HepG2 (cell line): ENCODE measurements around the gene BABAM1. TPM values are rescaled to one million over a fixed set of nuclear protein-coding genes. Genes with fewer than 3 reads are reported as not detected.
A peak's percentile ranks its signal among the peaks of the same experiment; 100 is the strongest.

ENCODE experiments used
- ATF7-NPFF ChIP-seq: sonication (generic); formaldehyde crosslinking; IDR thresholded peaks from 2 replicates; pipeline ENCODE4 v1.8.1; 2023; ENCODE audit warnings: mild to moderate bottlenecking, low read depth, missing genetic modification reagents, moderate library complexity
- BORCS8-MEF2B ChIP-seq: sonication (generic); formaldehyde crosslinking; IDR thresholded peaks from 2 replicates; pipeline ENCODE4 v1.8.0; 2022; ENCODE audit warnings: mild to moderate bottlenecking, missing genetic modification reagents
- IKZF4 ChIP-seq: sonication (generic); formaldehyde crosslinking; IDR thresholded peaks from 2 replicates; pipeline ENCODE4 v1.5.1; 2020; ENCODE audit warnings: borderline replicate concordance, mild to moderate bottlenecking, low read depth, missing genetic modification reagents; ENCODE audit errors: not compliant biosample characterization
- JUNB ChIP-seq: sonication (generic); formaldehyde crosslinking; IDR thresholded peaks from 2 replicates; pipeline ENCODE4 v1.8.0; 2022; ENCODE audit warnings: missing genetic modification reagents, mild to moderate bottlenecking, borderline replicate concordance
- KDM6A ChIP-seq: IDR thresholded peaks from 2 replicates; pipeline ENCODE4 v1.6.1; 2016; ENCODE audit warnings: low read depth
- MTF2 ChIP-seq: sonication (generic); formaldehyde crosslinking; IDR thresholded peaks from 2 replicates; pipeline ENCODE4 v1.5.0; 2020; ENCODE audit warnings: missing genetic modification reagents, borderline replicate concordance
- NFIC ChIP-seq: IDR thresholded peaks from 2 replicates; pipeline ENCODE4 v1.6.1; 2012; ENCODE audit warnings: mild to moderate bottlenecking, low read length, inconsistent platforms
- NR2F1 ChIP-seq, 2 experiments: fragments of 450-650 bp in 1 of 2; formaldehyde crosslinking in 1 of 2; IDR thresholded peaks; 2 replicates each; pipeline versions ENCODE4 v1.5.0 to v1.6.1; 2016 to 2020; ENCODE audit warnings: mild to moderate bottlenecking in 1 of 2, missing compliant biosample characterization in 1 of 2, missing genetic modification reagents in 1 of 2, moderate library complexity in 1 of 2
- PLRG1 ChIP-seq: fragments of 450-650 bp; conservative IDR thresholded peaks from 2 replicates; pipeline ENCODE4 v1.6.1; 2016
- SATB2 ChIP-seq: sonication (generic); formaldehyde crosslinking; IDR thresholded peaks from 2 replicates; pipeline ENCODE4 v1.5.0; 2020; ENCODE audit warnings: missing genetic modification reagents
- SP4 ChIP-seq: sonication (generic); formaldehyde crosslinking; IDR thresholded peaks from 2 replicates; pipeline ENCODE4 v1.8.1; 2023; ENCODE audit warnings: mild to moderate bottlenecking, missing genetic modification reagents
- SYNCRIP ChIP-seq: fragments of 200-400 bp; formaldehyde crosslinking; IDR thresholded peaks from 2 replicates; pipeline ENCODE4 v1.6.1; 2018; ENCODE audit warnings: mild to moderate bottlenecking, low read depth, low read length; ENCODE audit not compliant: insufficient read depth
- TOPORS ChIP-seq: sonication (generic); formaldehyde crosslinking; IDR thresholded peaks from 2 replicates; pipeline ENCODE4 v1.8.0; 2023; ENCODE audit warnings: mild to moderate bottlenecking, missing genetic modification reagents
- ZMAT3 ChIP-seq: sonication (generic); formaldehyde crosslinking; conservative IDR thresholded peaks from 2 replicates; pipeline ENCODE4 v1.7.0; 2021; ENCODE audit warnings: missing genetic modification reagents
- ZNF30 ChIP-seq: sonication (generic); formaldehyde crosslinking; IDR thresholded peaks from 2 replicates; pipeline ENCODE4 v1.5.0; 2020; ENCODE audit warnings: mild to moderate bottlenecking, missing genetic modification reagents
- ZNF441 ChIP-seq: sonication (generic); formaldehyde crosslinking; IDR thresholded peaks from 2 replicates; pipeline ENCODE4 v1.7.0; 2021; ENCODE audit warnings: missing genetic modification reagents, borderline replicate concordance
- ZNF570 ChIP-seq: sonication (generic); formaldehyde crosslinking; IDR thresholded peaks from 2 replicates; pipeline ENCODE4 v1.4.0; 2020; ENCODE audit warnings: mild to moderate bottlenecking, missing genetic modification reagents, borderline replicate concordance
- ZSCAN20 ChIP-seq: sonication (generic); formaldehyde crosslinking; IDR thresholded peaks from 2 replicates; pipeline ENCODE4 v1.4.0; 2020; ENCODE audit warnings: missing genetic modification reagents, mild to moderate bottlenecking, borderline replicate concordance
- polyA plus RNA-seq, 8 experiments: library from polyadenylated mRNA; depleted of rRNA in 3 of 8; stranded (reverse) in 7 of 8; unstranded in 1 of 8; fragments of >200 nt; fragmentation: Illumina TruSeq in 4 of 8; extraction: Trizol in 4 of 8; gene quantifications; 2 replicates each; pipeline versions ENCODE4 v1.2.1 to v1.2.3, GENCODE V29; 2011 to 2016; ENCODE audit warnings: low read depth in 4 of 8, missing spikeins in 1 of 8, mixed read lengths in 1 of 8; ENCODE audit not compliant: insufficient read depth in 1 of 8
- total RNA-seq, 5 experiments: library from RNA; depleted of rRNA; stranded (reverse); fragments of >200 nt; fragmentation: Illumina TruSeq; extraction: Trizol; gene quantifications; 2 replicates each; pipeline ENCODE4 v1.2.3, GENCODE V29; 2016; ENCODE audit warnings: low read depth in 1 of 5
- TF ChIP-seq, protein P1 (sequence below): fragments of 450-650 bp; IDR thresholded peaks from 2 replicates; pipeline ENCODE4 v1.6.1; 2016
- TF ChIP-seq, protein P2 (sequence below): sonication (generic); formaldehyde crosslinking; IDR thresholded peaks from 2 replicates; pipeline ENCODE4 v1.5.1; 2020; ENCODE audit warnings: missing genetic modification reagents, mild to moderate bottlenecking, borderline replicate concordance
- TF ChIP-seq, protein P3 (sequence below): sonication (generic); formaldehyde crosslinking; IDR thresholded peaks from 2 replicates; pipeline ENCODE4 v1.4.0; 2020; ENCODE audit warnings: low read depth, missing genetic modification reagents

BABAM1 gene
- total and polyA plus RNA-seq, 2 of the 13 experiments (the other 11 are each of a cell fraction or from before 2014, with no cell fraction given), result 70.0 to 82.0 TPM

DNA sequence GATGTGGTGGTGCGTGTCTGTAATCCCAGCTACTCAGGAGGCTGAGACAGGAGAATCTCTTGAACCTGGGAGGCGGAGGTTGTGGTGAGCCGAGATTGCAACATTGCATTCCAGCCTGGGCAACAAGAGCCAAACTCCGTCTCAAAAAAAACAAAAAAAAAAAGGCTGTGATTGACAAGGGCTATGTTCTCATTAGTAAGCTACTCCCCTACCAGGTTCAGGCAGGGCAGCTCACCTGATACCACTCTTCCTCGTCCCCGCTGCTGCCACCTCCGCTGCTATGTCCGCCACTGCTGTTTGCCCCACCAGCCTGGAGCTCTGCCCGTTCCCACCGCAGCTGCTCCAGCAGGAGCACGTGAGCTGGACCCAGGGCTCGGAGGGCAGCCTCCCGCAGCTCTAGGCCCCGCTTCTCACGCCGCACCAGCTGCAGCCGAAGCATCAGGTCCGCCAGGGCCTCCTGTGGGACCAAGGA is 12.1 kb upstream of the BABAM1 start (continued):
- TF ChIP-seq SP4 (CRISPR knock-in tag), result peak; percentile 55; the same call in 1 of the 2 replicates
- no peak for TF ChIP-seq TOPORS (CRISPR knock-in tag)
- TF ChIP-seq, protein P1, sequence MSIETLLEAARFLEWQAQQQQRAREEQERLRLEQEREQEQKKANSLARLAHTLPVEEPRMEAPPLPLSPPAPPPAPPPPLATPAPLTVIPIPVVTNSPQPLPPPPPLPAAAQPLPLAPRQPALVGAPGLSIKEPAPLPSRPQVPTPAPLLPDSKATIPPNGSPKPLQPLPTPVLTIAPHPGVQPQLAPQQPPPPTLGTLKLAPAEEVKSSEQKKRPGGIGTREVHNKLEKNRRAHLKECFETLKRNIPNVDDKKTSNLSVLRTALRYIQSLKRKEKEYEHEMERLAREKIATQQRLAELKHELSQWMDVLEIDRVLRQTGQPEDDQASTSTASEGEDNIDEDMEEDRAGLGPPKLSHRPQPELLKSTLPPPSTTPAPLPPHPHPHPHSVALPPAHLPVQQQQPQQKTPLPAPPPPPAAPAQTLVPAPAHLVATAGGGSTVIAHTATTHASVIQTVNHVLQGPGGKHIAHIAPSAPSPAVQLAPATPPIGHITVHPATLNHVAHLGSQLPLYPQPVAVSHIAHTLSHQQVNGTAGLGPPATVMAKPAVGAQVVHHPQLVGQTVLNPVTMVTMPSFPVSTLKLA, result no peak
- TF ChIP-seq ZNF441 (CRISPR knock-in tag), result peak; percentile 93
- TF ChIP-seq ZSCAN20 (CRISPR knock-in tag), result no peak
- no peak for TF ChIP-seq SYNCRIP
- no peak for TF ChIP-seq ZMAT3 (CRISPR knock-in tag)
- TF ChIP-seq MTF2, result no peak
- TF ChIP-seq ATF7-NPFF (CRISPR knock-in tag), result no peak
- no peak for TF ChIP-seq ZNF570 (CRISPR knock-in tag)
- TF ChIP-seq KDM6A (CRISPR knock-in tag), result no peak
- TF ChIP-seq PLRG1, result no peak
- TF ChIP-seq JUNB (CRISPR knock-in tag), result no peak
- TF ChIP-seq, protein P2, sequence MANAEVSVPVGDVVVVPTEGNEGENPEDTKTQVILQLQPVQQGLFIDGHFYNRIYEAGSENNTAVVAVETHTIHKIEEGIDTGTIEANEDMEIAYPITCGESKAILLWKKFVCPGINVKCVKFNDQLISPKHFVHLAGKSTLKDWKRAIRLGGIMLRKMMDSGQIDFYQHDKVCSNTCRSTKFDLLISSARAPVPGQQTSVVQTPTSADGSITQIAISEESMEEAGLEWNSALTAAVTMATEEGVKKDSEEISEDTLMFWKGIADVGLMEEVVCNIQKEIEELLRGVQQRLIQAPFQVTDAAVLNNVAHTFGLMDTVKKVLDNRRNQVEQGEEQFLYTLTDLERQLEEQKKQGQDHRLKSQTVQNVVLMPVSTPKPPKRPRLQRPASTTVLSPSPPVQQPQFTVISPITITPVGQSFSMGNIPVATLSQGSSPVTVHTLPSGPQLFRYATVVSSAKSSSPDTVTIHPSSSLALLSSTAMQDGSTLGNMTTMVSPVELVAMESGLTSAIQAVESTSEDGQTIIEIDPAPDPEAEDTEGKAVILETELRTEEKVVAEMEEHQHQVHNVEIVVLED (CRISPR knock-in tag), result no peak
- TF ChIP-seq, protein P3, sequence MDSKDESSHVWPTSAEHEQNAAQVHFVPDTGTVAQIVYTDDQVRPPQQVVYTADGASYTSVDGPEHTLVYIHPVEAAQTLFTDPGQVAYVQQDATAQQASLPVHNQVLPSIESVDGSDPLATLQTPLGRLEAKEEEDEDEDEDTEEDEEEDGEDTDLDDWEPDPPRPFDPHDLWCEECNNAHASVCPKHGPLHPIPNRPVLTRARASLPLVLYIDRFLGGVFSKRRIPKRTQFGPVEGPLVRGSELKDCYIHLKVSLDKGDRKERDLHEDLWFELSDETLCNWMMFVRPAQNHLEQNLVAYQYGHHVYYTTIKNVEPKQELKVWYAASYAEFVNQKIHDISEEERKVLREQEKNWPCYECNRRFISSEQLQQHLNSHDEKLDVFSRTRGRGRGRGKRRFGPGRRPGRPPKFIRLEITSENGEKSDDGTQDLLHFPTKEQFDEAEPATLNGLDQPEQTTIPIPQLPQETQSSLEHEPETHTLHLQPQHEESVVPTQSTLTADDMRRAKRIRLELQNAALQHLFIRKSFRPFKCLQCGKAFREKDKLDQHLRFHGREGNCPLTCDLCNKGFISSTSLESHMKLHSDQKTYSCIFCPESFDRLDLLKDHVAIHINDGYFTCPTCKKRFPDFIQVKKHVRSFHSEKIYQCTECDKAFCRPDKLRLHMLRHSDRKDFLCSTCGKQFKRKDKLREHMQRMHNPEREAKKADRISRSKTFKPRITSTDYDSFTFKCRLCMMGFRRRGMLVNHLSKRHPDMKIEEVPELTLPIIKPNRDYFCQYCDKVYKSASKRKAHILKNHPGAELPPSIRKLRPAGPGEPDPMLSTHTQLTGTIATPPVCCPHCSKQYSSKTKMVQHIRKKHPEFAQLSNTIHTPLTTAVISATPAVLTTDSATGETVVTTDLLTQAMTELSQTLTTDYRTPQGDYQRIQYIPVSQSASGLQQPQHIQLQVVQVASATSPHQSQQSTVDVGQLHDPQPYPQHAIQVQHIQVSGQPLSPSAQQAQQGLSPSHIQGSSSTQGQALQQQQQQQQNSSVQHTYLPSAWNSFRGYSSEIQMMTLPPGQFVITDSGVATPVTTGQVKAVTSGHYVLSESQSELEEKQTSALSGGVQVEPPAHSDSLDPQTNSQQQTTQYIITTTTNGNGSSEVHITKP (CRISPR knock-in tag), result no peak
- no peak for TF ChIP-seq IKZF4 (CRISPR knock-in tag)
- no peak for TF ChIP-seq ZNF30 (CRISPR knock-in tag)
- TF ChIP-seq NFIC, result no peak
- TF ChIP-seq BORCS8-MEF2B (CRISPR knock-in tag), result no peak; the same call in 1 of the 2 replicates
- TF ChIP-seq NR2F1 (CRISPR knock-in tag; IDR thresholded peaks at IDR 0.05), result no peak
- TF ChIP-seq SATB2 (CRISPR knock-in tag), result no peak
